Liver (tissue), 9 donors: ENCODE measurements around the gene AKT3. TPM values are rescaled to one million over a fixed set of nuclear protein-coding genes. Genes with fewer than 3 reads are reported as not detected.

ENCODE experiments used
- DNase-seq: peaks from one replicate; pipeline ENCODE4 v3.0.0-alpha.2; 2017; ENCODE audit warnings: low spot score
- H3K27ac ChIP-seq, 2 donors: one replicate each; pipeline ENCODE4 v1.7.0; 2013; ENCODE audit warnings: inconsistent platforms in 2 of 2, low read length in 2 of 2, control low read depth in 1 of 2, low read depth in 1 of 2, mild to moderate bottlenecking in 1 of 2
- H3K27me3 ChIP-seq, 4 donors: one replicate each; pipeline versions ENCODE4 v1.6.1 to v1.7.0; 2013; ENCODE audit warnings: low read length in 3 of 4, inconsistent platforms in 1 of 4, mild to moderate bottlenecking in 1 of 4, moderate library complexity in 1 of 4; ENCODE audit not compliant: control insufficient read depth in 4 of 4, insufficient read depth in 4 of 4
- H3K36me3 ChIP-seq, 4 donors: one replicate each; pipeline versions ENCODE4 v1.6.1 to v1.7.0; 2013; ENCODE audit warnings: low read length in 3 of 4, mild to moderate bottlenecking in 3 of 4, low read depth in 1 of 4, moderate library complexity in 1 of 4; ENCODE audit not compliant: control insufficient read depth in 4 of 4, insufficient read depth in 3 of 4
- H3K4me1 ChIP-seq, 4 donors: one replicate each; pipeline versions ENCODE4 v1.6.1 to v1.7.0; 2013; ENCODE audit warnings: low read length in 3 of 4, mild to moderate bottlenecking in 3 of 4, moderate library complexity in 1 of 4; ENCODE audit not compliant: control insufficient read depth in 4 of 4, insufficient read depth in 4 of 4
- H3K4me3 ChIP-seq, 3 donors: one replicate each; pipeline versions ENCODE4 v1.6.1 to v1.7.0; 2013; ENCODE audit warnings: low read length in 3 of 3, control low read depth in 1 of 3, low read depth in 1 of 3, mild to moderate bottlenecking in 1 of 3
- H3K9ac ChIP-seq, 2 donors: one replicate each; pipeline ENCODE4 v1.7.0; 2013; ENCODE audit warnings: low read length in 2 of 2, mild to moderate bottlenecking in 2 of 2, moderate library complexity in 2 of 2, control low read depth in 1 of 2, low read depth in 1 of 2
- H3K9me3 ChIP-seq, 4 donors: one replicate each; pipeline versions ENCODE4 v1.6.1 to v1.7.0; 2013; ENCODE audit warnings: low read length in 3 of 4; ENCODE audit not compliant: control insufficient read depth in 4 of 4
- EGR1 ChIP-seq, 2 donors: IDR thresholded peaks; 2 replicates each; pipeline ENCODE4 v1.6.1; 2016 to 2018; ENCODE audit warnings: antibody characterized with exemption in 2 of 2, low read depth in 2 of 2
- FOXA1 ChIP-seq: IDR thresholded peaks from 2 replicates; pipeline ENCODE4 v1.6.1; 2016; ENCODE audit warnings: antibody characterized with exemption
- FOXA2 ChIP-seq: IDR thresholded peaks from 2 replicates; pipeline ENCODE4 v1.6.1; 2016; ENCODE audit warnings: antibody characterized with exemption
- GABPA ChIP-seq, 2 donors: IDR thresholded peaks in 1 of 2; conservative IDR thresholded peaks in 1 of 2; 2 replicates each; pipeline ENCODE4 v1.6.1; 2016; ENCODE audit warnings: antibody characterized with exemption in 2 of 2, mild to moderate bottlenecking in 1 of 2, moderate library complexity in 1 of 2
- HNF4A ChIP-seq, 2 donors: conservative IDR thresholded peaks; 2 replicates each; pipeline ENCODE4 v1.6.1; 2016; ENCODE audit warnings: antibody characterized with exemption in 2 of 2, mild to moderate bottlenecking in 2 of 2
- HNF4G ChIP-seq: IDR thresholded peaks from 2 replicates; pipeline ENCODE4 v1.6.1; 2016; ENCODE audit warnings: antibody characterized with exemption
- JUND ChIP-seq, 2 donors: IDR thresholded peaks; 2 replicates each; pipeline ENCODE4 v1.6.1; 2016; ENCODE audit warnings: antibody characterized with exemption in 2 of 2
- NR2F2 ChIP-seq: IDR thresholded peaks from 2 replicates; pipeline ENCODE4 v1.6.1; 2016; ENCODE audit warnings: antibody characterized with exemption
- RAD21 ChIP-seq, 2 donors: IDR thresholded peaks; 2 replicates each; pipeline ENCODE4 v1.6.1; 2016; ENCODE audit warnings: antibody characterized with exemption in 2 of 2, mild to moderate bottlenecking in 2 of 2
- RXRA ChIP-seq, 2 donors: IDR thresholded peaks; 2 replicates each; pipeline ENCODE4 v1.6.1; 2017 to 2018; ENCODE audit warnings: antibody characterized with exemption in 2 of 2, mild to moderate bottlenecking in 1 of 2
- SP1 ChIP-seq: IDR thresholded peaks from 2 replicates; pipeline ENCODE4 v1.6.1; 2018; ENCODE audit warnings: antibody characterized with exemption, mild to moderate bottlenecking
- TAF1 ChIP-seq: conservative IDR thresholded peaks from 2 replicates; pipeline ENCODE4 v1.6.1; 2016; ENCODE audit warnings: antibody characterized with exemption, mild to moderate bottlenecking
- YY1 ChIP-seq: IDR thresholded peaks from 2 replicates; pipeline ENCODE4 v1.6.1; 2016; ENCODE audit warnings: antibody characterized with exemption, mild to moderate bottlenecking
- WGBS: extraction: QIAGEN DNeasy Blood & Tissue Kit; methylation state at CpG from one replicate; pipeline ENCODE4 v1.1.7; 2013; 5-methylcytosine and 5-hydroxymethylcytosine counted together
- polyA plus RNA-seq, 2 donors: library from polyadenylated mRNA; stranded (reverse) in 1 of 2; unstranded in 1 of 2; fragments of 200-250 nt in 1 of 2; fragments of >200 nt in 1 of 2; fragmentation: Nextera tagmentation in 1 of 2; extraction: Ambion mirVana in 1 of 2; gene quantifications; one replicate each; pipeline versions ENCODE4 v1.2.1 to v1.2.3, GENCODE V29; 2013 to 2015
- total RNA-seq, 2 donors: library from RNA; depleted of rRNA; stranded (reverse); fragments of >200 nt; gene quantifications; one replicate each; pipeline ENCODE4 v1.2.3, GENCODE V29; 2014
- TF ChIP-seq, protein P1 (sequence below): IDR thresholded peaks from 2 replicates; pipeline ENCODE4 v1.6.1; 2016; ENCODE audit warnings: antibody characterized with exemption
- TF ChIP-seq, protein P2 (sequence below): IDR thresholded peaks from 2 replicates; pipeline ENCODE4 v1.6.1; 2016; ENCODE audit warnings: antibody characterized with exemption
- TF ChIP-seq, protein P3 (sequence below): IDR thresholded peaks from 2 replicates; pipeline ENCODE4 v1.6.1; 2016; ENCODE audit warnings: antibody characterized with exemption, mild to moderate bottlenecking
- TF ChIP-seq, protein P4 (sequence below): fragments of 150-350 bp; IDR thresholded peaks from 2 replicates; pipeline ENCODE4 v1.5.1; 2017; ENCODE audit warnings: improper control_type of control experiment, low read depth, low read length; ENCODE audit not compliant: missing input control
- TF ChIP-seq, protein P5 (sequence below): IDR thresholded peaks from 2 replicates; pipeline ENCODE4 v1.6.1; 2016; ENCODE audit warnings: antibody characterized with exemption
- donor health status: healthy.
- donor health status: healthy.
- donor health status: healthy.
- donor health status: healthy.
- donor health status: healthy.

Gene AKT3
- total and polyA plus RNA-seq, 4 donors = 1.7 to 7.6 (median 2.8) TPM

DNA sequence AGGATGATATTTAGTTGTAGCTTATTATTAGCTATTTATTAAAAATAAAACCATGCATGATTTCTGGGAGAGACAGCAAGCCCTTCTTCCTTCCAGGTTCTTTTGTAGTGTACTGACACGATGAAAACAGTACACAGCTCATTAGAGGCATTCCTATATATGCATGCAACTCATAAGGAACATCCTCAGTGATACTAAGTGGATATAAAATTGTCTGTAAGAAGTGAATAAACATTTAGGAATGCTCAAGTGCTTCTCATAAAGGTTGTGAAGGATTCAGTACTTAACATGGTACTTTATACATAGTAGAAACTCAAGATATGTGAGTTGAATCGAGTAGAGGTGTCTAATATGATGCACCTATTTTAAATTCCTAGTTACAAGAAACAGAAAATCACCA is 306.5 kb downstream of the AKT3 start:
- no peak for TF ChIP-seq EGR1 (IDR thresholded peaks at IDR 0.05; ENCODE audit: low read depth in 2 of 2)
- TF ChIP-seq HNF4A (conservative IDR thresholded peaks at IDR 0.05) = no peak
- TF ChIP-seq, protein P1, sequence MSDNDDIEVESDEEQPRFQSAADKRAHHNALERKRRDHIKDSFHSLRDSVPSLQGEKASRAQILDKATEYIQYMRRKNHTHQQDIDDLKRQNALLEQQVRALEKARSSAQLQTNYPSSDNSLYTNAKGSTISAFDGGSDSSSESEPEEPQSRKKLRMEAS = no peak
- TF ChIP-seq, protein P2, sequence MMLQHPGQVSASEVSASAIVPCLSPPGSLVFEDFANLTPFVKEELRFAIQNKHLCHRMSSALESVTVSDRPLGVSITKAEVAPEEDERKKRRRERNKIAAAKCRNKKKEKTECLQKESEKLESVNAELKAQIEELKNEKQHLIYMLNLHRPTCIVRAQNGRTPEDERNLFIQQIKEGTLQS = no peak
- no peak for TF ChIP-seq HNF4G
- TF ChIP-seq FOXA2 = no peak
- no peak for TF ChIP-seq TAF1
- TF ChIP-seq SP1 = no peak
- TF ChIP-seq RAD21 (IDR thresholded peaks at IDR 0.05) = no peak
- no peak for TF ChIP-seq FOXA1
- no peak for TF ChIP-seq JUND (IDR thresholded peaks at IDR 0.05)
- TF ChIP-seq, protein P3, sequence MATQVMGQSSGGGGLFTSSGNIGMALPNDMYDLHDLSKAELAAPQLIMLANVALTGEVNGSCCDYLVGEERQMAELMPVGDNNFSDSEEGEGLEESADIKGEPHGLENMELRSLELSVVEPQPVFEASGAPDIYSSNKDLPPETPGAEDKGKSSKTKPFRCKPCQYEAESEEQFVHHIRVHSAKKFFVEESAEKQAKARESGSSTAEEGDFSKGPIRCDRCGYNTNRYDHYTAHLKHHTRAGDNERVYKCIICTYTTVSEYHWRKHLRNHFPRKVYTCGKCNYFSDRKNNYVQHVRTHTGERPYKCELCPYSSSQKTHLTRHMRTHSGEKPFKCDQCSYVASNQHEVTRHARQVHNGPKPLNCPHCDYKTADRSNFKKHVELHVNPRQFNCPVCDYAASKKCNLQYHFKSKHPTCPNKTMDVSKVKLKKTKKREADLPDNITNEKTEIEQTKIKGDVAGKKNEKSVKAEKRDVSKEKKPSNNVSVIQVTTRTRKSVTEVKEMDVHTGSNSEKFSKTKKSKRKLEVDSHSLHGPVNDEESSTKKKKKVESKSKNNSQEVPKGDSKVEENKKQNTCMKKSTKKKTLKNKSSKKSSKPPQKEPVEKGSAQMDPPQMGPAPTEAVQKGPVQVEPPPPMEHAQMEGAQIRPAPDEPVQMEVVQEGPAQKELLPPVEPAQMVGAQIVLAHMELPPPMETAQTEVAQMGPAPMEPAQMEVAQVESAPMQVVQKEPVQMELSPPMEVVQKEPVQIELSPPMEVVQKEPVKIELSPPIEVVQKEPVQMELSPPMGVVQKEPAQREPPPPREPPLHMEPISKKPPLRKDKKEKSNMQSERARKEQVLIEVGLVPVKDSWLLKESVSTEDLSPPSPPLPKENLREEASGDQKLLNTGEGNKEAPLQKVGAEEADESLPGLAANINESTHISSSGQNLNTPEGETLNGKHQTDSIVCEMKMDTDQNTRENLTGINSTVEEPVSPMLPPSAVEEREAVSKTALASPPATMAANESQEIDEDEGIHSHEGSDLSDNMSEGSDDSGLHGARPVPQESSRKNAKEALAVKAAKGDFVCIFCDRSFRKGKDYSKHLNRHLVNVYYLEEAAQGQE = no peak
- TF ChIP-seq, protein P4, sequence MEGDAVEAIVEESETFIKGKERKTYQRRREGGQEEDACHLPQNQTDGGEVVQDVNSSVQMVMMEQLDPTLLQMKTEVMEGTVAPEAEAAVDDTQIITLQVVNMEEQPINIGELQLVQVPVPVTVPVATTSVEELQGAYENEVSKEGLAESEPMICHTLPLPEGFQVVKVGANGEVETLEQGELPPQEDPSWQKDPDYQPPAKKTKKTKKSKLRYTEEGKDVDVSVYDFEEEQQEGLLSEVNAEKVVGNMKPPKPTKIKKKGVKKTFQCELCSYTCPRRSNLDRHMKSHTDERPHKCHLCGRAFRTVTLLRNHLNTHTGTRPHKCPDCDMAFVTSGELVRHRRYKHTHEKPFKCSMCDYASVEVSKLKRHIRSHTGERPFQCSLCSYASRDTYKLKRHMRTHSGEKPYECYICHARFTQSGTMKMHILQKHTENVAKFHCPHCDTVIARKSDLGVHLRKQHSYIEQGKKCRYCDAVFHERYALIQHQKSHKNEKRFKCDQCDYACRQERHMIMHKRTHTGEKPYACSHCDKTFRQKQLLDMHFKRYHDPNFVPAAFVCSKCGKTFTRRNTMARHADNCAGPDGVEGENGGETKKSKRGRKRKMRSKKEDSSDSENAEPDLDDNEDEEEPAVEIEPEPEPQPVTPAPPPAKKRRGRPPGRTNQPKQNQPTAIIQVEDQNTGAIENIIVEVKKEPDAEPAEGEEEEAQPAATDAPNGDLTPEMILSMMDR = no peak
- Histone ChIP-seq H3K4me3 (no peak overlapping the region), H3K27me3 (no peaks in the 10 kb centered on the region), H3K4me1 (no peaks in the 10 kb centered on the region), H3K9ac (no peak overlapping the region), H3K9me3 (no peaks in the 10 kb centered on the region), H3K36me3 (no peaks in the 10 kb centered on the region), H3K27ac (no peak overlapping the region)
- DNase-seq = no peak
- WGBS = 85% methylated on average over 2 of the region's 2 CpGs

DNA sequence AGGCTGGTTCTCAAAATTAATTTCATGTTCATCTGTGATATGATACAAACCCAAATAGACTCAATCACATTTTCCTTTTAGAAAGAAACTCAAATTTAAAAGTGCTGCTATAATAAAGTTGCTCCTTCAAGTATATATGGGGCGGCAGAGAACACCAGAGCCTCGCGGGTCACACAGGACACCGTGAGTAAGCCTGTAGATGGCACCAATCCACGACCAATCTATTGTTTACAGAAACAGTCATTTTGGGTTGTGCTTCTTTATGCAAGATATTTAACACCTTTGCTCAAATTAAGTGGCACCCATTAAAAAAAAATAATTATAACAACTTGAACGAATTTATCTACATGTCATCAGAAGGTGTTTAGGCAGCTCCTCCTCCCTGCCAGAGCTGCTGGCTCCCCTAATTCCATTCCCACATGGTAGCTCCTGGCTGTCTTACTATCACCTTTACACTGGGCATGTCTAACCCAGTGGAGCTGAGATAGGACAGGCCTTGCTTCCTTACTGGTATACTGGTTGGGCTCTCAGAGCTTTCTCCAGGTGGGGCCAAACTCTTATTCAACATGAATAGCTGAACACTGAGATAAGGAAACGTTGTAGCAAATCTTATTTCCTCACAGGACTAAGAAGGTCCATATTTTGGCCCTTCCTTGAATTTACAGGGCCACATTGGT is 307.2 kb downstream of the AKT3 start:
- DNase-seq = no peak
- no peaks in the 10 kb centered on the region for H3K36me3 ChIP-seq
- H3K9ac ChIP-seq = no peak overlapping the region
- WGBS = 71% methylated on average over 7 of the region's 7 CpGs
- H3K4me3 ChIP-seq = no peak overlapping the region
- H3K27ac ChIP-seq = no peak overlapping the region
- no peaks in the 10 kb centered on the region for H3K27me3 ChIP-seq
- H3K4me1 ChIP-seq = no peaks in the 10 kb centered on the region
- no peaks in the 10 kb centered on the region for H3K9me3 ChIP-seq
- TF ChIP-seq FOXA2 (no peak), YY1 (no peak), RAD21 (IDR thresholded peaks at IDR 0.05) (no peak), SP1 (no peak), JUND (IDR thresholded peaks at IDR 0.05) (no peak), RXRA (IDR thresholded peaks at IDR 0.05) (no peak), GABPA (IDR thresholded peaks at IDR 0.05 in 1 of 2, conservative IDR thresholded peaks at IDR 0.05 in 1 of 2) (no peak), FOXA1 (no peak), EGR1 (IDR thresholded peaks at IDR 0.05; ENCODE audit: low read depth in 2 of 2) (no peak), HNF4A (conservative IDR thresholded peaks at IDR 0.05) (no peak), NR2F2 (no peak), TAF1 (no peak), HNF4G (no peak)
- TF ChIP-seq, protein P3 = no peak
- TF ChIP-seq, protein P5, sequence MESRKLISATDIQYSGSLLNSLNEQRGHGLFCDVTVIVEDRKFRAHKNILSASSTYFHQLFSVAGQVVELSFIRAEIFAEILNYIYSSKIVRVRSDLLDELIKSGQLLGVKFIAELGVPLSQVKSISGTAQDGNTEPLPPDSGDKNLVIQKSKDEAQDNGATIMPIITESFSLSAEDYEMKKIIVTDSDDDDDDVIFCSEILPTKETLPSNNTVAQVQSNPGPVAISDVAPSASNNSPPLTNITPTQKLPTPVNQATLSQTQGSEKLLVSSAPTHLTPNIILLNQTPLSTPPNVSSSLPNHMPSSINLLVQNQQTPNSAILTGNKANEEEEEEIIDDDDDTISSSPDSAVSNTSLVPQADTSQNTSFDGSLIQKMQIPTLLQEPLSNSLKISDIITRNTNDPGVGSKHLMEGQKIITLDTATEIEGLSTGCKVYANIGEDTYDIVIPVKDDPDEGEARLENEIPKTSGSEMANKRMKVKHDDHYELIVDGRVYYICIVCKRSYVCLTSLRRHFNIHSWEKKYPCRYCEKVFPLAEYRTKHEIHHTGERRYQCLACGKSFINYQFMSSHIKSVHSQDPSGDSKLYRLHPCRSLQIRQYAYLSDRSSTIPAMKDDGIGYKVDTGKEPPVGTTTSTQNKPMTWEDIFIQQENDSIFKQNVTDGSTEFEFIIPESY = no peak
- TF ChIP-seq, protein P1 = no peak
- TF ChIP-seq, protein P2 = no peak
